Stimulated activated CD8-positive, alpha-beta memory T cell treated with anti-CD3 and anti-CD28 coated beads, Interleukin-4, amount 100 ng/mL, for 1 hour (primary cell): ENCODE data around the gene CMTM2.
"Not testable (repeated sequence)": the region's sequence is repeated elsewhere in the genome, so short reads cannot be mapped to it uniquely, and the experiment has no call there.

ENCODE experiments used
- DNase-seq, 2 donors: peaks; one replicate each; pipeline ENCODE4 v3.0.0-alpha.2; 2020; ENCODE audit warnings: low read depth in 2 of 2, low spot score in 1 of 2

CMTM2 gene

DNA sequence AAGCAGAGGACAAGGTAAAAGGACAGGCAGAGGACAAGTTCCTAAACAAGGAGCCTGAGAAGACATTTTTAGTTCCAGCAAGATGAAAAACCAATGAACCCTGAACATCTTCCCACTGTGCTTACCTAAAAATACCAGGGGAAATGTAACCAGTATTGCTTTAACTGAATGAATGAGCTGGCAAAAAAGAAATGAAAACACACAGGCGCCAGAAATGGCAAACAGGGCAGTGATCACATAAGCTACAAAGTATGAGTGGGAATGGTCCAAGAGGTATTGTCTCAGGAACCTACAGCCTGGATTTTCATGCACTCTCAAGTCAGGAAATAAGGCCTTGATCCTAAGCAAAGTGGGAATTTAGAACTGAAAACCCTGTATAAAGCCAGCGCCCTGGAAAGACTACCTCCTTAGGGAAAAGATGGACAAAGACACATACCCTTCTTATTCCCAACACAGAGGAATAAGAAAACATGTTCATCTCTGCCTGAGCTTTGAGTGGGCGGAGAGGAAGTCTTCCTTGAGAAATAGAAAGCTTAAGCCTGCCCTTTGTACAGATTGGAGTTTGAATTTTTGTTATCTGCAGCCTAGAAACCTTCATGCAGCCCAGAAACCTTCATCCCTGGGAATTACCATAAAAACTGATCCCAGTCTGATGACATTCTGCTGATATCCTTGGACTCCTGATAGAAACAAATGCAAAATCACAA lies 2.1 kb downstream of the CMTM2 start:
- no peak for DNase-seq

DNA sequence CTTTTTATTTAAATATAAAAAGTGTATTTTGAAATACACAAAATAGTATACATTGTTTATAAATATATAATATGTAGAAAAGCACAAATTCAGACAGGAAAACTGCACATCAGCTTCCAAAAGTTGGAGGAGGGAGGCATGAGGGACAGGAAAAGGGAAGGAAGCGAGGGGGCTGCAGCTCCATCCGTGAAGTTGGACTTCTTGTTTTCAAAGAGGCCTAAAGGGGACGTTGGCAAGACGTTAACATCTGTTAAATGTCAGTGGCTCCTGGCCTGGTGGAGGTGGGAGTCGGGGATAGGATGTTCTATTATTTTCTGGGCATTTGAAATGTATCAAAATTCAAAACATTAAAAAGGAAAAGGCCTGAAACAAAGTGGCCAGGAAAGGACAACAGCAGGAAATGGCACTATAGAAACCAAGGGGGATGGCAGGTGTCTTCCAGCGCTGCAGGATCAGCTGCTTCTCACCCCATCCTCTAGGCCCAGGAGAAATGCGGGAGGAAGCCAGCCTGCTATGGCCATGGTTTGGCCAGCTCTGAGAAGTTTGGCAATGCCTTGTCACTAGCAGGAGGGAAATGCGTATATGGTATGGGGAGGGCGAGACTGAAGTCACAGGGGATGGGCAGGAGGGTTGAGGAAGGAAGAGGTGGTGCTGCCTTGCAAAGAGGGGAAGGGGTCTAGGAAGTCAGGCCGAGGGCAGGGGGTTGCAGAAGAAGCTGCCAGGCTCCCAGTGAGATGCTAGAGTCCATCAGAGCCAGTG lies 6.4 kb downstream of the CMTM2 start:
- DNase-seq: no peak

- DNase-seq: no peak
Measured at GRCh38 chr16:66587881-66588600, 8.8 kb downstream of the CMTM2 start.

DNA sequence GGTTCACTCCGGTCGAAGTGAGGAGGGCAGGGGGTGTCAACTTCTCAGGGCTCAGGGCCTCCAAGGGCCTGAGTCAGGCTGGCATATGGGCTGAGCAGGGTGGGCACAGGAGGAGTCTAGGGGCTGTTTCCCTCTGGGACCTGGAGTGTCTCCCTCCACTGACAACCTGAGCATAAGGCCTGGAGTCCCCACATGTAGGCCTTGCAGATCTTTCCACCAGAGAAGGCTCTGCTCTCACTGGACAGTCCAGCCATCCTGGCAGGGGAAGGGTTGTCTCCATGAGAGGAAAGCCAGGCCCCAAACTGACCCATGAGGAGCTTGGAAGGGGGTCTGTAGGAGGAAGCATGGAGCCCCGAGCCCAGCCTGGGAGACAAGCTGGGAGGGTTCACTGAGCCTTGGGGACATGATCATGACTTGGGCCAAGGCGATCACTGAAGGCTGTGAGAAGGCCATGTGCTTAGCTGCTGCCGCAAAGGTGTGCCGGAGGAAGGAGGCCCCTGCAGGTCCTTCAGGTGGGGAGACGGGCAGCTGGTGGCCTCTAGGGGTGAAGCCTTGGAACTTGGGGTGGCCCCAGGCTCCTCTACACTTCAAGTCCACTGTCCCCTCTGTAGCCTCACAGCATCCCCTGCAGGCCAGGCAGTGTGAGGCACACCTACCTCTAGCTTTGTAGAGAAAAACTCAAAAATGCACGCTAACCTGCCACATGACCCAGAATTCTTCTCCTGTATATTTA lies 9.9 kb downstream of the CMTM2 start:
- peak in 1 of 2 donors; percentile 37 for DNase-seq

DNA sequence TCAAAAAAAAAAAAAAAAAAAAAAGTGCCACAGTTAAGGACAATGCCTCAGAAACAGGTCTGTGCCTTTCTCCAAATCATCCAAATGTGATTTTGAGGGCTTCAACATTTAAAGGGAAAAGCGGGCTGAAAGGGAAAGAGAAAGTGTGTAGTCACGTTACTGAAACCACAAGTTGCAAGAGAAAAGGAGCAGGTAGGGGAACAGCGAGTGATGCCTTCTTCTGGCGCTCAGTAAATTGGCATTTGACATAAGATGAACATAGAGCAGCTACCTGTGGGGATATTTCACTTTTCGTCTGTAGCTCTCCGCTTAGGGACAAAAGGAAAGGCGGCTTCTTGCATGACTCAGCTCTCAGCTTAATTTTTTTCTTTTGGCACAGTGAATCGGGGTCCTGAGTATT lies 11.1 kb downstream of the CMTM2 start:
- DNase-seq: no peak

DNA sequence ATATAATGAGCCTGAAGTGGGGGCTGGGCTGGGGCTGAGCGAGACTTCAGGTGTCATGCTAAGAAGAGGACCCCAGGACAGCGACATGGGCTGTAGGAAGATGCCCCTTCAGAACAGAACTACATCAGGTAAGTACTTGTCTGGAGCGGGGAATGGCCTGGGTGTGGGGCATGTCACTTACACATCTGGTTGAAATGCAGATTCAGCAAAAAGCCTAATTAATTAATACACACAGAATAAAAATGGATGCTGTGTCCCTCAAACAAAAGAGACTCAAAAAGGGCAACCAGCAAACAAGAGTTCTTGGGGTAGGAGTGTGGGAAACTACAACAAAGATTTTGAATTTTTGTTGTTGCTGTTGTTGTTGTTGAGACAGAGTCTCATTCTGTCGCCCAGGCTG lies 11.8 kb downstream of the CMTM2 start:
- DNase-seq: no peak

- DNase-seq: no peak
Measured at GRCh38 chr16:66592241-66592640, 13.0 kb downstream of the CMTM2 start.

DNA sequence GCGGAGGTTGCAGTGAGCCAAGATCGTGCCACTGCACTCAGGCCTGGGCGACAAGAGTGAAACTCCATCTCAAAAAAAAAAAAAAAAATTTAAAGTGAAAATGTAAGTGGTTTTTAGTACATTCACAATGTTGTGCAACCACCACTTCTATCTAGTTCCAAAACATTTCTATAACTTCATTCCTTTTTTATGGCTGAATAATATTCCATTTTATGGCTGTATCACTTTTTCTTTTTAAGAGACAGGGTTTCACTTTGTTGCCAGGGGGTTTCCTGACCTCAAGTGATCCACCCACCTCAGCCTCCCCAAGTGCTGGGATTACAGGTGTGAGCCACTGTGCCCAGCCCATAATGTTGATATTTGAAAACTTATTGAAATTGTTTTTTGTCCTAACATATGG lies 13.6 kb downstream of the CMTM2 start:
- no peak for DNase-seq

GRCh38 chr16:66594739-66595138 lies 15.5 kb downstream of the CMTM2 start:
- DNase-seq: no peak

- not testable (repeated sequence) for DNase-seq
Measured at GRCh38 chr16:66596559-66596958, 17.3 kb downstream of the CMTM2 start.

DNA sequence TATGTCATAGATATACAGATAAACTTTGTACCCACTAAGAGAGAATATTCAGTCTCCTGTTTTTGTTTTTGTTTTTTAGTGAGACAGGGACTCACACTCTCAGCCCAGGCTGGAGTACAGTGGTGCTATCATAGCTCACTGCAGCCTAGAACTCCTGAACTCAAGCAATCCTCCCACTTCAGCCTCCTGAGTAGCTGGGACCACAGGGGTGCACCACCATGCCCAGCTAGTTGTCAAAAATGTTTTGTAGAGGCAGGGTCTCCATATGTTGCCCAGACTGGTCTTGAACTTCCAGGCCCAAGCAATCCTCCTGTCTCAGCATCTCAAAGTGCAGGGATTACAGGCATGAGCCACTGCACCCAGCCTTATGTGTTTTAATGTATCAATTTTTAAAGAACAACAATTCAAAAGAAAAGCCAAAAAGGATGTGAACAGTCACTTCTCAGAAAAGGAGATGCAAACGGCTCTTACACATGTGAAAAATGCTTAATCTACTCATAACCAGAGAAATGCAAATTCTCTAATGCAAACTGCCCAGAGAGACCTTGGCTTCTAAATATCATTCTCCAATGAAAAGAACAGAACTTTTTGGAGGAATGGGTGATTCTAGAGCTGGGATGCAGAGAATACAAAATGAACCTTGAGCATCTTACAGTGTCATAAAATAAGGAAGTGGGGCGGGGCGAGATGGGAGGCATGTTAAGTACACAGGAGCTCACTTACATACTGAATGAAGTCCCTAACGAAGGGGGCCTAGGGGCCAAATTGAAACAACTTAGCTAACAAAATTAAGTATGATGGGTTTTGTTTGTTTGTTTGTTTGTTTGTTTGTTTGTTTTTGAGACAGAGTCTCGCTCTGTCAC lies 18.0 kb downstream of the CMTM2 start:
- DNase-seq: no peak

DNA sequence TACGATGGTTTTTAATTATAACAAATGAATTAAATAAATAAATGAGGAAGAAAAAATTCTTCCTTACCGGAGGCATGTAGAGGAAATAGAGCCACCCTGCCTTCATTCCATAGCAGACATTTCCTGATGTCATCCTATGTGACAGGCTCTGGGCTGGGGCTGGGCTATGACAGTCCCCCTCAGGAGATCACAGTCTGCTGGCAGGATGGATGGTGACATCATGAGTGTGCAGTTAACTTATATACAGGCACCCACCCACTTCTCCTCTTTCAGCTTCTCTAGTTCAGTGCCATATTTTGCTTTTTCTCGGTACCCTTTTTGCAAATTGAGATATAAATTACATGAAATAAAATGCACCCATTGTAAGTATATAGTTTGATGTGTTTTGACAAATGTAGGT lies 18.8 kb downstream of the CMTM2 start:
- no peak for DNase-seq

DNA sequence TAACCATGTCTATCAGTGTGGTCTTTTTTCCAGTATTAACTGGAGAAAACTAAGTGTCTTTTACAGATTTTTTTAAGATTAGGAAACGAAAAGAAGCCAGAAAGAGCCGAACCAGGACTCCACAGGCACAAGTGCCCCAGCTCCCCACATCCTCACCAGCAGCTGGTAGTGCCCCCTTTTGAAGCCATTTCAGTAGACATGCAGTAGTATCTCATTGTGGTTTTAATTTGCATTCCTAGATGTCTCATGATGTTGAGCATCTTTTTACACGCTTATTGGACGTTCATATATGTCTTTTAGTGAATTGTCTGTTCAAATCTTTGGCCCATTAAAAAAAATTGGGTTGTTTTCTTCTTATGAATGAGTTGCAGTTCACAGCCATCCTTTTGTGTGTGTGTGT lies 20.5 kb downstream of the CMTM2 start:
- DNase-seq: no peak

GRCh38 chr16:66600477-66600876 lies 21.2 kb downstream of the CMTM2 start:
- no peak for DNase-seq

DNA sequence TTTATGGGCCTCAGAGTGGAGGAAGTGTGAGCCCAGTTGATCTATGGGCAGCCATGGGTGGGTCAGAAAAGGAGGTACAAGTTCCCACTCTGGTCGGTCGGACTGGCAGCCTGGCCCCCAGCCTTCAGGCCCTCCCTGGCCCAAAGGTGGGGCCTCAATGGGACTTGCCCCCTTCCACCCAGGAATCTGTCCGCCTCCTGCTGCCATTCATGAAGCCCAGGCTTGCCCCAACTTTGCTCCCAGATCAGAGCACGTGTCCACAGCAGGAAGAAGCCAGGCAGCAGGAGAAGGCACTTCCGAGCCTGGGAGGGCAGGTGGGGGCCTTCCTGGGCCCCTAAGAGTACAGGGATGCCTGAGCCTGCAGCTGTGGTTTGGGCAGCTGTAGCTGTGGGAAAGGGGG lies 22.2 kb downstream of the CMTM2 start:
- DNase-seq: no peak

- DNase-seq: peak; percentile 27 to 55
Measured at GRCh38 chr16:66603537-66604375, 24.5 kb downstream of the CMTM2 start.

DNA sequence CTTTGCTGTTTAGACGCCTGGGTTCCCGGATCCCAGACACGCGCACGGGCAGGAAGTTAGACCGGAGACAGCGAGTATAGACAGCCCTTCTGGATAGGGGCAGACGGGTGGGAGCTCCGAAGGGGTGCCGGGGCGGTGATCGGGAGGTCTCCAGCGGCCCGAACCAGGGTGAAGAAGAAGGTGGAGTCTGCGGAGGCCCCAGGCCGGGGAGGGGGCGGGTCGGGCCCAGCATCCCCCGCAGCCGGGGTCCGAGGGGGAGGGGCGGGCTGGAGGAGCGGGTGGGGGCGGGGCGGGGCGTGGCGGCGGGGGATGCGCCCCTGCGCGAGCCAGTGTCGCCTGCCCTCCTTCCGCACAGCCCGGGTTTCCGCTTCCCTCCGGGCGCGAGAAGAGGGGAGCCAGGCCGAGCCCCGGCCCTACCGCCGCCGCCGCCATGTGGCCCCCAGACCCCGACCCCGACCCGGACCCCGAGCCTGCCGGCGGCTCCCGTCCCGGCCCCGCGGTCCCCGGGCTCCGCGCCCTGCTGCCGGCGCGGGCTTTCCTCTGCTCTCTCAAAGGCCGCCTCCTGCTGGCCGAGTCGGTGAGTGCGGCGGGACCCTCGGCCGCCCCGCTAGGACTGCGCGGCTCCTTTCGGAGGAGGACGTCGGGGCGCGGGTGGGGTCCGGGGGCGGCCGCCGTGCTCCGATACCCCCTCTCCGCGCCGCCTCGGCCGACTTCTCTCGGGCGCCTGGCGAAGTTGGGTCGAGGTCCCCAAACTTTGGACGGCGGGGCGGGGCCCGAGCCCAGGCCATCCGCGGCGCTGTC lies 25.3 kb downstream of the CMTM2 start, which contains the start of gene CMTM3:
Gene CMTM3, plus strand, starts transcription at position 329 of the 801 bp plus-strand sequence. Its CDS starts 102 bp downstream, at position 431.
- DNase-seq: peak; percentile 30 to 39

GRCh38 chr16:66605177-66605978 lies 26.1 kb downstream of the CMTM2 start:
- DNase-seq: no peak
